Activated T-cell treated with anti-CD3 and anti-CD28 coated beads for 1 hour (primary cell): ENCODE data around the gene HLA-F.

Source experiments
- DNase-seq: peaks from one replicate; pipeline ENCODE4 v3.0.0-alpha.2; 2020; ENCODE audit warnings: low read depth

The HLA-F gene

GRCh38 chr6:29724937-29725869 lies 2.0 kb downstream of the HLA-F start:
- DNase-seq: no peak

GRCh38 chr6:29726001-29726400 lies 2.8 kb downstream of the HLA-F start:
- DNase-seq: no peak

- no peak for DNase-seq
These were observed 3.4 kb downstream of the HLA-F start for GRCh38 chr6:29726571-29727194.

- DNase-seq: no peak
These were observed 4.4 kb downstream of the HLA-F start for GRCh38 chr6:29727637-29728036.

GRCh38 chr6:29728173-29728874 lies 5.1 kb downstream of the HLA-F start:
- DNase-seq: no peak

- no peak for DNase-seq
These were observed 5.6 kb downstream of the HLA-F start for GRCh38 chr6:29728875-29729270.

- no peak for DNase-seq
These were observed 6.6 kb downstream of the HLA-F start for GRCh38 chr6:29729774-29730328.

GRCh38 chr6:29730575-29731126 lies 7.4 kb downstream of the HLA-F start:
- DNase-seq: no peak

GRCh38 chr6:29731281-29731680 lies 8.0 kb downstream of the HLA-F start:
- no peak for DNase-seq

GRCh38 chr6:29733057-29733456 lies 9.8 kb downstream of the HLA-F start:
- DNase-seq: no peak

GRCh38 chr6:29734046-29735018 lies 11.1 kb downstream of the HLA-F start:
- no peak for DNase-seq

- no peak for DNase-seq
These were observed 13.3 kb downstream of the HLA-F start for GRCh38 chr6:29736563-29736962.

- peak; percentile 58 for DNase-seq
These were observed 14.7 kb downstream of the HLA-F start for GRCh38 chr6:29737707-29738630.

GRCh38 chr6:29739136-29739881 lies 16.1 kb downstream of the HLA-F start:
- DNase-seq: no peak

- no peak for DNase-seq
These were observed 16.6 kb downstream of the HLA-F start for GRCh38 chr6:29739882-29740261.

GRCh38 chr6:29741592-29741991 lies 18.4 kb downstream of the HLA-F start:
- no peak for DNase-seq

GRCh38 chr6:29742127-29742526 lies 18.9 kb downstream of the HLA-F start:
- DNase-seq: no peak

GRCh38 chr6:29743025-29743424 lies 19.8 kb downstream of the HLA-F start:
- no peak for DNase-seq

- DNase-seq: no peak
These were observed 20.3 kb downstream of the HLA-F start for GRCh38 chr6:29743568-29743967.
